HG02678 (cell line): ENCODE results near the gene AHDC1.

Experiments
- ATAC-seq: cut with Tn5 transposase; IDR thresholded peaks from one replicate; pipeline ENCODE4 v1.9.1; 2021; ENCODE audit warnings: mild to moderate bottlenecking, moderate library complexity; ENCODE audit not compliant: unreplicated experiment

The AHDC1 gene

DNA sequence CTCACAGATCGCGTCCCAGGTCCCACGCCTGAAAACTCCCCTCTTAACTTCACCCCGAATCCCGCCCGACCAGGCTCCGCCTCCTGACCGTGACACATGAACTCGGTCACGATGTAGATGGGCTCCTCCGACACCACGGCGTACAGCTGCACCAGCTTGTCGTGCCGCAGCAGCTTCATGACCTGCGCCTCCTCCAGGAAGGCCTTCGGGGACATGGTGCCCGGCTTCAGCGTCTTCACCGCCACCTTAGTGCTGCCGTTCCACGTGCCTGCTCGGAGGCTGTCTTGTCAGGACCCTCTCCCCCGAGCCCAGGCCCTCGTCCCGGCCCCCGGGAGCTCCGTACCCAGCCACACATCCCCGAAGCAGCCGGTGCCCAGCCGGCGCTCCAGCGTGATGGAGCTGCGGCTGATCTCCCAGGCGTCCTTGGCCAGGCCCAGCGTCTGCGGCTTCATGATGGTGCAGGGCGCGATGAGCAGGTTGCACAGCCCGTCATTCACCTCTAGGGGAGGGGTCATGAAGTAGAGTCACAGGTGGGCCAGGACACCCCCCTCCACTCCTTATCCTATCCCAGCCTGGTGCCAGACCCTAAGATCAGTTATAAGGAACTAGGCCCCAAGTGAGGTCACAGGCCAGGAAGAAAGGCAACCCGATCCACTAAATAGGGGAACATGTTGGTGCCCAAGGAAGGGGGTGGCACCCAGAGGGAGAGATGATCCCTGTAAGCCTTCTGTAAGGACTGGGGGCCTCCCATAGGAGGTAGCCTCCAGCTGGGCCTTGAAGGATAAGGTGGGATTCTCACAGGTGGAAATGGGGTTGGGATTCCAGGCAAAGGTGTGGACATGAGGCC, 11.6 kb upstream of the AHDC1 start:
- no peak for ATAC-seq

DNA sequence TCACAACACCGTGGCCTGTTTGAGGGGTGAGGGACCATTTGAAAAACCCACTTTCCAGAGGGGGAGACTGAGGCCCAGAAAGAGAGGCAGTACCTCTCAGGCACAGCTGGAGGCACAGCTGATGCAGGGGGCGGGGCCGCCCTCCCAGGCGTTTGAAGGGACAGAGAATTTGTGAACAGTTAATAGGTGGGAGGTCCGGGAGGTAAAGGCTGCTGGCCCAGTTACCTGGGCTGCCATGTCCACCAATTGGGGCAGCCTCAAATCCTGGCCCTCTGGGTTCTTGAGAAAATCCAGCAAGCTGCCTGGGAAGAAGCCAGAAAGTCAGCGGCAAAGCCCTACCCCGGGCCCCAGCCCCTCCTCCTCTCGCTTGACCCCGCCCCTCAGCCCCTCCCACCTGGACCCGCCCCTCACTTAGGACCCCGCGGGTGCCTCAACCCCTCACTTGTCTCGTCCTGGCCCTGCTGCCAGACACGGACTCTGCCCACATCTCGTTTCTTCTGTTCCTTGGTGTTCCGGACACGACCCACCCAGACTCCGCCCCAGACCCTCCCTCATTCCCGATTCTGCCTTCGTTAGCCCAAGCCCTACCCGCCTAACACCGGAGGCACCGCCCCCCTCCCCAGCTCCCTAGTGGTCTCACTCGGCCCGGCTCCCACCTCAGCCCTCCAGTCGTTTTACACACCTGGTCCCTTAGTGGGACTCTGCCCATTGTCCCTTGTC, 10.8 kb upstream of the AHDC1 start:
- ATAC-seq: no peak

DNA sequence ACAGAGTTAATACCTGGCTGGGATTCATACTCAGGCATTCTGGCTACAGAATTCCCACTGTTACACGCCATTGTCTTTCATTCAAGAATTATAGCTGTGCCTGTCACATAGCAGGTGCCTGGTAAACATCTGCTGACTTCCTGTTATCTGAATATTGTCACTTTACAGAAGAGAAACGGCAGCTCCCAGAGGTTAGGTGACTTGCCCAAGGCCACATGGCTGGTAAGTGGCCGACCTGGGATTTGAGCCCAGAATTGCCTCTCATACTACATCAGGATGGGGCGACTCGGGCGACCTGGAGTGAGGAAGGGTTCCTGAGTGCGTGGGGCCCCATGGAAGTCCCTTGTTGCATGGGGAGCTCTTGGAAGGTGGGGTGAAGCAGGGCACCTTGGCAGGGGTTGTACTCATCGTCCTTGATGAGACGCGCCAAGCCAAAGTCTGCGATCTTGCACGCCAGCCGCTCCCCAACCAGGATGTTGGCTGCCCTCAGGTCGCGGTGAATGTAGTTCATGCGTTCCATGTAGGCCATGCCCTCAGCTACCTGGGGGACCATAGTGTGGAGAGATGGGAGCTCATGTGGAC, 10.2 kb upstream of the AHDC1 start:
- no peak for ATAC-seq

GRCh38 chr1:27612718-27613117, 8.8 kb upstream of the AHDC1 start:
- no peak for ATAC-seq

DNA sequence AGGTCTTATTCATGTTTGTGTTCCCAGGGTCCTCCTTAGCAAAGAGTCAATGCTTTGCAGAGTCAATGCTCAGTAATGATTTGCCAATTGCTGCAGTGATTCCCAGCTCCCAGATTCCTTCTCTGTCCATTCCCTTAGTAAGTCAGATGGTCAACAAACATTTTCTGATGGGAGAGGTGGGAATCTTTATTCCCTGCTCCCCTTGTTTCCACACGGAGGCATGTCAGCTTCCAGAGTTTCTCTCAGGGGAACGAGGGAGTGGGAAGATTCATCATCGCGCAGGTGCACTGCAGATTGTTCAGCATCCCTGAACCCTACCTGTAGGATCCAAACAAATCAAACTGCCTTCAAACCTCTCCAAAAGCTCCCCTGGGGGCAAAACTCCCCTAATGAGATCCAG, 7.5 kb upstream of the AHDC1 start:
- no peak for ATAC-seq

GRCh38 chr1:27609618-27610240, 5.8 kb upstream of the AHDC1 start:
- ATAC-seq: no peak

DNA sequence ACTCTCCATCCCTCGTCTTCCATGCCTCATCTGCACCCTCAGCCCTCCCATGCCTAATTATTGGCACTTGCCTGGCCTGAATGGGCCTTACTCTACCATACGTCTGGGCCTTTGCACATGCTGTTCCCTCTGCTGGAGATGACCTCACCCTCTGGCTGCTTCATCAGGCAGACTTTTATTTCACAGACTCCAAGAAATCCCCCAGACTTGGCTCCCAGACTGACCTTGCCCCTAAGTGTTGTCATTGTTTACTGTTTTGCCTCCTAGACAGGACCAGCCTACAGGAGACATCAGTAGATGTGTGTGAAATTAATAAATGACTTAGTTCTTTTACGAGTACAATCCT, 5.2 kb upstream of the AHDC1 start:
- no peak for ATAC-seq

GRCh38 chr1:27607239-27607804, 3.4 kb upstream of the AHDC1 start:
- ATAC-seq: no peak

GRCh38 chr1:27606708-27607238, 2.8 kb upstream of the AHDC1 start:
- ATAC-seq: no peak

DNA sequence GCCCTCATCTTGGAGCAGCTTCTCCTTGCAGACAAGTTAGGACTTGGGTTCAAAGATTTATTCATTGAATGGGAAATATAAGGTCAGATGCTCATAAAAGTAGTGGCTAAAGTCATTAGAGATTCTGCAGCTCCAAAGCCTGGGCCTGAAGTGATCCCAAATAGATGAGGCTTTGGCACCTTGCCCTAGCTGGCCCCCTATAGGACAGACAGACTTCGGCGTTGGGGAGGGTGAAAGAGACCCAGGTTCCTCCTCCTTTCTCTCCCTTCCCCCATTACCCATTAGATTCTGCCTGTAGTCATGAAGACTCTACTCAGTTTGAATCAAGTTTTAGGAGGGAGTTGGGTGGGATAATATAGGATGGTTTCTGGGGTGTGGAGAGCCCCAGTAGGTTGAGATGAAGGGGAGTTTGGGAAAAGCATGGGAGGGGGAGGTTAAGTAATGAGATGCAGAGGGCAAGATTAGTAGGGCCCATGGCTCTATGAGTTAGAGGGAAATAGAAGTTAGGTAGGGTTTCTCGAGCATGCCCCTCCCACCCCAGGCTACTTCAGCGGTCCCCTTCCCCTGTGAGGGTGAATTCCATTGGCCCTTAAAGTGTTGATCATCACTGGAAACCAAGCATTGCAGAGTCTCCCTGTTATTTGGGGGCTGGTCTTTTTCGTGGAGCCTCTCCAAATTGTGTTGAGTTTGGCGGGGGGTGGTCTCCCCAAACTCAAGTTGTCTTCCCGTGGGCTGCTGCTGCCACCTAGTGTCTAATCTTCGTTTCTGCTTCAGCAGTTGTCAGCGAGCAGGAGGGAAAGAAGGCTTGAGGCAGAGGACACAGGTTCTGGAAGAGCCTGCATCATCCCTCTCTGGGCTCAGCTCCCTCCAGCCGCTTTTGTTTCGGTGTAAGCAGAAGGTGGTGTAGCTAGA, 2.1 kb upstream of the AHDC1 start:
- ATAC-seq: no peak

DNA sequence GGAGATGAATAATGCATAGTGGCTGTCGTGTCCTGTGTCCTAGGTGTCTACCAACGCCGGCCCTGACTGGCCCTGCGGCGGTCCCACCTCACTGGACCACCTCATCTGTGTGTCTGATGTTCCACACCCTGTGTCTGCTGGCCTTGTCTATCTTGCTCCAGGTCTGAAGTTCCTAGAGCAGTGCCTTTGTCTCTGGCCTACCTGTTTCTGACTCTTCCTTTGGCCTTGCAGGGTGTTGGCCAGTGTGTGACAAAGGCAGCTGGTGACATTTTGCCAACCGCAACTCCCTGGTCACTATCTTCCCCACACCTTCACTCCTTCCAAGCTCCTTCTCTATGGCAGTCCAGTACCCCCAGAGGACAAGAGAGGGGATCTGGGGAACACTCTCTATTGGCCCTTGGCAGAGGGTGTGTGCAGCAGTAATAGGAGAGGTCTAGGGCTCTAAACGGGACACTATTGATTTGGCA, 1.4 kb upstream of the AHDC1 start:
- no peak for ATAC-seq

- no peak for ATAC-seq
Observed at GRCh38 chr1:27604579-27605299, 795 bp upstream of the AHDC1 start.

GRCh38 chr1:27603309-27603680, 649 bp downstream of the AHDC1 start:
- ATAC-seq: no peak

DNA sequence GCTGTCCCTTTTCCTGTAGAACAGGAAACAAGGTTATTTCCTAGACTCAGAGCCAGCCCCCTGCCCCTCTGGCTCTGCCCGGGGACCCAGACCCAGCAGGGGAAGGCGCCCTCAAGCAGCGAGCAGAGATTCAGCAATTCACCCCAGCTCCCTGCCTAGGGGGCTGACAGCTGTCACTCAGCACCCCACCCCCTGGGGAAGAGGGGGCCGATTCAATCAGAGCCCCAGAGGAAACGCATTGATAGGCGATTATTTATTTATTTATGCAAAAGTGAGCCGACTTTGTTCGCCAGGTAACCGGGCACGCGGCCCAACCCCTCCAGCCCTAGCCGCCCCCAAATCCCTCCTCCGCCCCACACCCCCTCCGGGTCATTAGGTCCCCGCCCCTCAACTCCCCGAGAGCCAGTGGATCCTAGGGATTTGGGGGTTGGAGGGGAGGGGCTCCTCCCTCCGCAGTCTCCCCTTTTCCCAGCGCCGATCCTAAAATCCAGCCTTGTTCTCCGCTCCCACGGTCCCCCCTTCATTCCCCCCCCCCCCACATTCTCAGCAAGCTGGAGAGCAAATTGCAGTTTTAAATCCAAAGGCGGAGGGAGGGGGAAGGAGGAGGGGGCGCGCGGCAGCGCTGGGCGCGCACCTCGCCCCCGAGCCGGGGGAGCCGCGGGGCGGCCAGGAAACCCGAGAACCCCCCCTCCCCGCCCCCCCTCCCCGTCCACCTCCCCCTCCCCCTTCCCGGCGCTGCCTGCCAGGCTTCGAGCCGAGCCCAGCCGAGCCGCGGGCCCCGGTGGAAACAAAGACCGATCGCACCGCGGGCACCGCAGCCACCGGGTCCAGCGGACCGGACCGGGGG, 1.3 kb downstream of the AHDC1 start:
- ATAC-seq: no peak

DNA sequence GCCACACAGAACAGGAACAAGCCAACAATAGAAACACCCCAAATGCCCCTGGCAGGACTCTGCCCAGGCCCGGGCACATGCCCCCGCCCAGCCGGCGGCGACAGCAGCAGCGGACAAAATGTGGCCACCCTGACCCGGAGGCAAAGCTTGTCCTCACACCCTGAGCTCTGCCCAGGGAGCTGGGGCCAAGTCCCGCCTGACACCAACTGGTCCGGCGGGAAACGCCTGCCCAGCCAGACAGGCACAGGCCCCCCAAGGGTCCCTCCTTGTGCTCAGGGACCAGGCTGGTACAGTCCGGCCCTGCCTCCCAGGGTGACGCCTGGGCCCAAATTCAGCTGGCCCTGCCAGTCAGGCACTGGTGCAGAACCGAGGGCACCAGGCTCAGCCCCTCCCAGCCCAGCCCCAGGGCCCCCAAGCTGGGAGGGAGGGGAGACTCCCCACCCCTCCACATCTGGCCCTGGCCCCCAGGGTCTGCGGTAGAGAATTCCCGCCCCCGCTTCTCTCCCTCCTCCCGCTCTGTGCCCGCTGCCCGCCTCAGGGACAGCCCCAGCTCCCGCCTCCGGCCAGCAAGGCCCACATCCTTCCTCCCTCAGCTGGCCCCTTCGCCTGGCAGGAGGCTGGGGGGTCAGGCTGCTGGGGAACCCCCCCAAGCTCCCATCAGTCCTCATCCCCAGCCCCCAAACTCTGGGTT, 2.0 kb downstream of the AHDC1 start:
- ATAC-seq: no peak

GRCh38 chr1:27601321-27601770, 2.6 kb downstream of the AHDC1 start:
- no peak for ATAC-seq

DNA sequence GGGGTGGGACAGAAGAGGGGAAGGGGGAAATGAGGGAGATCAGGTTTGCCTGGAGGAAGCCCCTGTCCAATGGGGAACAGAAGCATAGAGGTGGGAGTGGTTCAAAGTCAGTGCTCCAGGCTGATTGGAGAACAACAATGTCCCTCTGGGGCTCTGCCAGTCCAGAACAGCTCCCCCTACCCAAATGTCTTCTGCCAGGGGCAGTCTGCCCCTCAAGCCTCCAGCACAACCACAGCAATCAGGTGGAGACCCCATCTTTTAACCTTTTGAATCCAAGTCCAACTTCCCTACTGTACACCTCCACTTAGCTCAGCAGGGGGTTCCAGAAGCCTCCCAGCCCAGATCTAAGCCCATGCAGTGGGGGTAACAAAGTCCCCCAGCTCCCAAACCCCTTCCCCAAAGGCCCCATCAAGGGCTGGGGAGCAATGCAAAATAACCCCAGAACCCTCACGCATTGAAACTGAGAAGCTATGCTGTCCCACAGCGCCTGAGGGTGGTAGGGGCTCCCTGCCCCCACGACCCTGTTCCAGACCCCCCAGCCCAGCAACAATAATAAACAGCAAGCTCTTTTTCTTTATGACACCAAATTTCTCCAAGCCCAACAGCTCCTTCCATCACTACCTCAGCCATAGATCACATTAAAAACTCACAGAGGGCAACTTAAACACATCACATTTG, 3.3 kb downstream of the AHDC1 start:
- ATAC-seq: no peak
